Measurements from ENCODE around the gene PDE6A. TPM values are rescaled to one million over a fixed set of nuclear protein-coding genes. Genes with fewer than 3 reads are reported as not detected.

Gene PDE6A
- total RNA-seq, 8 experiments from 2014 or later = 0.07 to 0.85 (median 0.27) TPM; not detected in 1

- WGBS, 10 experiments = 40 to 100% (median 72%) methylated on average over 2 to 6 of the region's 6 CpGs; no CpG with 5 or more reads in 3 of the 10 experiments
- ATAC-seq (replicated peaks in 6 of 8) = peak in 2 of 8 experiments; percentile 1 to 2
- in situ Hi-C loops (cut with MboI; ENCODE audit: low pct_unique_long_range_greater_than_20kb in 2 of 9, low sequenced_read_pairs in 9 of 9, unreplicated experiment in 9 of 9) = no loop called here
Observed at GRCh38 chr5:149961957-149962409, 17.4 kb upstream of the PDE6A start.

DNA sequence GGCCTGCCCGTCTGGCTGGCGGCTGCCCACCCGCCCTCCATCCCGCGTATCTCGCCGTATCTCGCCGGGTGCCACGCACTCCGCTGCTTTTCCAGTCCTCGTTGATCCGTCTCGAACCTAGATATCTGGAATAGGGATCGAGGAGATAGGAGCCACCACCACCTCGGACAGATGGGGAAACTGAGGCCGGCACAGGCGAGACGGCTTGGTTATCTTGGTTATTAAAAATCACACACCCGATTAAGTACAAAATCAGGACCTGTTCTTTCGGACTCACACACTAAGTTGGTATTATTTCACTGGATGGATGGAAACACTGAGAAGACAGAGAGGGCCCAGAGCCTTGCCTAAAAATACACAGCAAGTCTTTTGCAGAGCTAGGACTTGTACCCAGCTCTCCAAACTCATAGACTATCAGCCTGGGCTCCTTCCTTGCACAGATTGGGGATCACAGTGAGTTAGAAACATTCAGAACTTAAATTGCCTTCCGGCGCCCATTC lies 16.6 kb upstream of the PDE6A start:
- in situ Hi-C loops (cut with MboI; ENCODE audit: low pct_unique_long_range_greater_than_20kb in 2 of 9, low sequenced_read_pairs in 9 of 9, unreplicated experiment in 9 of 9) = no loop called here
- no peak for ATAC-seq (replicated peaks in 6 of 8)

More at GRCh38 chr5:149961957-149962409, 17.4 kb upstream of the PDE6A start:
- peaks cover 10 to 17% of the 10 kb centered on the region in 2 donors for H3K4me1 ChIP-seq (replicated peaks in 1 of 2)
- no peak overlapping the region for H3K4me3 ChIP-seq
- no peak overlapping the region for H3K27ac ChIP-seq

DNA sequence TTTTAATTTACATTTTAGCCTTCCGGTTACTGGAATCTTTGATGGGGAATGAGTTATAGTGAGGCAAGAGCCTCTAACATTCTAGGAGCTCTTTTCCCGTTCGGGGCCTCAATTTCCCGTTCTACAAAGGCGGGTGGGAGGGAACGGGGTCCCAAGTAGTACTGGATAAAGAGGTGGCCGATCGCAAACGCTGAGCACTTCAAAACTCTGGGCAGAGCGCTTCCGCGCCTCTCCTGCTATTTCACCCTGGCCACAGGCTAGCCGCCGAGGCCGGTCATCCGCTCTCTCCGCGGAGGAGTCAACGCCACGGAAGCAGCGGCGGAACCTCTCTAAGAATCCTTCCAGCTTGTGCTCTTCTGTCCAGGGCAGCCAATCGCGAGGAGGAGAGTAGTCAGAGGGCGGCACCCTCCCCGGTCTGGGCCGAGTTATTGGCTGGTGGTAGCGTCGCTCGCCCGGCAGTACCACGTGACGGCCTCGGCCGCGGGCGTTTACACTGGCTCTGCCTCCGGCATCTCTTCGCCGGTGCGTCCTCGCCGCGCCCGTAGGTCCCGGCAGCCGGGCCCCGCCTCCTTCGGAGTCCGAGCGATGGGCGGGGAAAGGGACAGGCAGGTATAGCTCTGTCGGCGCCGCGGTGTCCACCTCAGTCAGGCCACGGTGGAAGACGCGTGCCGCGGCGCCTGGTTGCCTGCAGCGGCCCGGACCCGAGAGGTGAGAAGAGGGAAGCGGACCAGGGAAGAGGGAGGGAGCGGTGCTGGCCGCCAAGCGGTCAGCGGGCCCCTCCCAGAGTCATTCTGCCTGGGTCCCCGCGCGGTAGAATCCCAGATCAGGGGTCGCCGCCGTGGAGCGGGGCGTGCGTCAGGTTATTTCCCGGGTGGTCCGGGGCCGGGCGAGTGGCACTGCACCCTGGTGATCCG lies 15.9 kb upstream of the PDE6A start, which contains the start of gene SLC26A2:
Gene SLC26A2, plus strand, starts transcription at position 487 of the 914 bp plus-strand sequence. CDS start 16,895 bp downstream, outside the sequence.
- Histone ChIP-seq H3K4me3 (peak within 1 kb of the TSS; percentile 52 to 91 (median 60)), H3K4me1 (replicated peaks in 1 of 2) (peaks cover 10 to 17% of the 10 kb centered on the region in 2 donors), H3K27ac (peak within 1 kb of the TSS; percentile 79 to 88)
- peak; percentile 93 to 99 (median 98) for ATAC-seq (replicated peaks in 6 of 8)
- in situ Hi-C loops (cut with MboI; ENCODE audit: low pct_unique_long_range_greater_than_20kb in 2 of 9, low sequenced_read_pairs in 9 of 9, unreplicated experiment in 9 of 9) = no loop called here
- 0 to 4% (median 0%) methylated on average over 1 to 12 of the region's 84 CpGs; no CpG with 5 or more reads in 2 of the 10 experiments for WGBS, 10 experiments

More for the DNA sequence above, 16.6 kb upstream of the PDE6A start:
- WGBS, 10 experiments = 0 to 100% (median 59%) methylated on average over 1 to 4 of the region's 23 CpGs; no CpG with 5 or more reads in 2 of the 10 experiments
- Histone ChIP-seq H3K27ac (peak overlapping the region; percentile 47 to 63), H3K4me1 (replicated peaks in 1 of 2) (peaks cover 10 to 17% of the 10 kb centered on the region in 2 donors), H3K4me3 (peak overlapping the region; percentile 52 to 91 (median 60))

- peak overlapping the region; percentile 79 to 88 for H3K27ac ChIP-seq
- WGBS, 10 experiments = 0 to 56% (median 27%) methylated on average over 1 to 12 of the region's 14 CpGs
- no peak for ATAC-seq (replicated peaks in 6 of 8)
- H3K4me1 ChIP-seq (replicated peaks in 1 of 2) = peaks cover 10 to 17% of the 10 kb centered on the region in 2 donors
- in situ Hi-C loops (cut with MboI; ENCODE audit: low pct_unique_long_range_greater_than_20kb in 2 of 9, low sequenced_read_pairs in 9 of 9, unreplicated experiment in 9 of 9) = no loop called here
- H3K4me3 ChIP-seq = peak overlapping the region; percentile 52 to 91 (median 60)
Observed at GRCh38 chr5:149959406-149960236, 15.0 kb upstream of the PDE6A start.

- Histone ChIP-seq H3K27ac (no peak overlapping the region), H3K4me1 (replicated peaks in 1 of 2) (peaks cover 15 to 17% of the 10 kb centered on the region in 2 donors), H3K4me3 (no peak overlapping the region)
- in situ Hi-C loops (cut with MboI; ENCODE audit: low pct_unique_long_range_greater_than_20kb in 2 of 9, low sequenced_read_pairs in 9 of 9, unreplicated experiment in 9 of 9) = no loop called here
- 20 to 100% (median 80%) methylated on average over 1 to 2 of the region's 4 CpGs; no CpG with 5 or more reads in 5 of the 10 experiments for WGBS, 10 experiments
- no peak for ATAC-seq (replicated peaks in 6 of 8)
Observed at GRCh38 chr5:149957855-149958254, 13.3 kb upstream of the PDE6A start.

DNA sequence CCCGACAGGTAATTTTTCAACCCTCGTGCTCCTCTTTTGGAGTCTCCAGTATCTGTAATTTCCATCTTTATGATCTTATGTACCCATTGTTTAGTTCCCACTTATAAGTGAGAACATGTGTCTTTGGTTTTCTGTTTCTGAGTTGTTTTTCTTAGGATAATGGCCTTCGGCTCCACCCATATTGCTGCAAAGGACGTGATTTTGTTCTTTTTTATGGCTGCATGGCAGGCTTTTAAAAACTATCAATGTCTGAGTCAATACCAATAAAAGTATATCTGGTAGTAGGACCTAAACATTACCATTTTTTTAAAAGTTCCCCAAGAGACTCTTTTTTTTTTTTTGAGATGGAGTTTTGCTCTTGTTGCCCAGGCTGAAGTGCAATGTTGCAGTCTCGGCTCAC lies 12.1 kb upstream of the PDE6A start:
- H3K4me3 ChIP-seq = no peak overlapping the region
- H3K4me1 ChIP-seq (replicated peaks in 1 of 2) = peaks cover 15% of the 10 kb centered on the region in 2 donors
- WGBS, 10 experiments = 44 to 100% (median 63%) methylated on average over 1 to 4 of the region's 5 CpGs; no CpG with 5 or more reads in 2 of the 10 experiments
- no peak for ATAC-seq (replicated peaks in 6 of 8)
- in situ Hi-C loops (cut with MboI; ENCODE audit: low pct_unique_long_range_greater_than_20kb in 2 of 9, low sequenced_read_pairs in 9 of 9, unreplicated experiment in 9 of 9) = no loop called here
- no peak overlapping the region for H3K27ac ChIP-seq

DNA sequence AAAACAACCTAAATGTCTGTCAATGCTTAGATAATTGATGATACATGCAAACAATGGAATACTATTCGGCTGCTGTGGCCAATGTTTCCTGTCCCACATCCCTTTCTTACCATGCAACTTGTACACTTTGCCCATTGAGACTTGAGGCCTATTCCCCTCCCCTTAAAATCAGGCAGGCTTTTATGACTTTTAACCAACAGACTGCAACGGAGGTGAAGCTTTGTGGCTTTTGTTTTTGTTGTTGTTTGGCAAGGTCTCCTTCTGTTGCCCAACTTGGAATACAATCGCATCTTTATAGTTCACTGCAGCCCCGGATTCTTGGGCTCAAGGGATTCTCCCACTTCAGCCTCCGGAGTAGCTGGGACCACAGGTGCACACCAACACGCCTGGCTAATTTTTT lies 10.2 kb upstream of the PDE6A start:
- in situ Hi-C loops (cut with MboI; ENCODE audit: low pct_unique_long_range_greater_than_20kb in 2 of 9, low sequenced_read_pairs in 9 of 9, unreplicated experiment in 9 of 9) = no loop called here
- H3K4me1 ChIP-seq (replicated peaks in 1 of 2) = peaks cover 7 to 10% of the 10 kb centered on the region in 2 donors
- WGBS, 10 experiments = 17 to 95% (median 80%) methylated on average over 2 to 6 of the region's 6 CpGs; no CpG with 5 or more reads in 2 of the 10 experiments

DNA sequence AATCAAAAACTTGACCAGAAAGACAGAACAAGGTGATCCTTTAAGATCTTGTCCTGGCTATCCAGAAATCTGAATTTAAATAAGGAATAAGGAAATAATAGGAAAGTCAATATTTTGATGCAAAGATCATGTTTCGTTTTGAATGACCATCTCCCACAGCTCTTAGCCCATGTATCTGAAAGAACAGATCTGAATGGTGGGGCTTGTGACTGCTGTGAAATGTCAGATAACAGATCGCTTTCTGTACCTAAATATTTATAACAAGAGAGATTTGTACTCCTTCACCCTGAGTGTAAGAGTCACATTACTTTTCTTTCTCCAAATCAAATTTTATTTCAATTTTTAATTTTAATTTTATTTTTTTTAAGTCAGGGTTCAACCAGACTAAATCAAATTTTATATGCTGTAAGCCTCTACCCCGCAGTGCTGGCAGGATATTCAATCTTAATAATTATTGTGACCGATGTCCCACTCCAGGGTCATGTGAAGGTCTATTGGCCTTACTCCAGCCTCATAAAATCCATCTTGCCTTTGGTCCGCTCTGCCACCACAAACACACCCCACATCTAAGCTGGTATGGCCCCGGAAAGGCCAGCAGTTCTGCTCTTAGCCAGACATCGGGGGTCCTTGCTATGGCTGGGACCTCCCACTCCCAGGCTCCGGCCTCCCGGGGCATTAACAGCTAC lies 9.0 kb upstream of the PDE6A start:
- ATAC-seq (replicated peaks in 6 of 8) = peak in 2 of 8 experiments; percentile 20 to 72
- in situ Hi-C loops (cut with MboI; ENCODE audit: low pct_unique_long_range_greater_than_20kb in 2 of 9, low sequenced_read_pairs in 9 of 9, unreplicated experiment in 9 of 9) = no loop called here
- 59 to 100% (median 80%) methylated on average over 2 to 6 of the region's 9 CpGs for WGBS, 10 experiments
- Histone ChIP-seq H3K27ac (no peak overlapping the region), H3K4me3 (no peak overlapping the region), H3K4me1 (replicated peaks in 1 of 2) (peaks cover 0 to 5% of the 10 kb centered on the region in 2 donors)

More for the DNA sequence above, 10.2 kb upstream of the PDE6A start:
- ATAC-seq (replicated peaks in 6 of 8) = no peak
- H3K4me3 ChIP-seq = no peak overlapping the region
- H3K27ac ChIP-seq = no peak overlapping the region

GRCh38 chr5:149951138-149951749 lies 6.7 kb upstream of the PDE6A start:
- WGBS, 10 experiments = 44 to 86% (median 71%) methylated on average over 3 to 5 of the region's 6 CpGs; no CpG with 5 or more reads in 5 of the 10 experiments
- H3K27ac ChIP-seq = no peak overlapping the region
- no peak overlapping the region for H3K4me3 ChIP-seq
- in situ Hi-C loops (cut with MboI; ENCODE audit: low pct_unique_long_range_greater_than_20kb in 2 of 9, low sequenced_read_pairs in 9 of 9, unreplicated experiment in 9 of 9) = no loop called here
- no peak for ATAC-seq (replicated peaks in 6 of 8)
- peaks cover 0 to 5% of the 10 kb centered on the region in 2 donors for H3K4me1 ChIP-seq (replicated peaks in 1 of 2)

DNA sequence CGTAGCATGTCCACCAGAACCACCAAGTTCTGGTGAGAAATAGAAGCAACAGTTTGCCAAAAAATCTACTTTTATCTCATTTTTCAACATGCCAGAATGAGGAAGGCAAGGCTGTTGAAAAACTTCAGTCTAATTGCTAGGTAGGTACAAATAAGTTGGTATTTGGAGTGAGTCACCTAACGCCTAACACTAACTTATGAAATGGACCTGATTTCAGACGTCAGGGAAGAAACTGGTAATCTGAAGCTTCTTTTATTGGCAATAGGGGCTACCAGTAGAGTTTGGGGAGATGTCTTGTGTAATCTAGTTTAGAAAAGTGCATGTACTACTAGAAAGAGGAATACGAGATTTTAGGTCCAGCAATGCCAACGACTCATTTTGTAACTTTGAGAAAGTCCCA lies 4.4 kb upstream of the PDE6A start:
- H3K4me3 ChIP-seq = no peak overlapping the region
- H3K27ac ChIP-seq = no peak overlapping the region
- ATAC-seq (replicated peaks in 6 of 8) = no peak
- H3K4me1 ChIP-seq (replicated peaks in 1 of 2) = peaks cover 0 to 5% of the 10 kb centered on the region in 2 donors
- 50 to 100% (median 73%) methylated on average over 1 to 5 of the region's 5 CpGs; no CpG with 5 or more reads in 2 of the 10 experiments for WGBS, 10 experiments
- in situ Hi-C loops (cut with MboI; ENCODE audit: low pct_unique_long_range_greater_than_20kb in 2 of 9, low sequenced_read_pairs in 9 of 9, unreplicated experiment in 9 of 9) = no loop called here

DNA sequence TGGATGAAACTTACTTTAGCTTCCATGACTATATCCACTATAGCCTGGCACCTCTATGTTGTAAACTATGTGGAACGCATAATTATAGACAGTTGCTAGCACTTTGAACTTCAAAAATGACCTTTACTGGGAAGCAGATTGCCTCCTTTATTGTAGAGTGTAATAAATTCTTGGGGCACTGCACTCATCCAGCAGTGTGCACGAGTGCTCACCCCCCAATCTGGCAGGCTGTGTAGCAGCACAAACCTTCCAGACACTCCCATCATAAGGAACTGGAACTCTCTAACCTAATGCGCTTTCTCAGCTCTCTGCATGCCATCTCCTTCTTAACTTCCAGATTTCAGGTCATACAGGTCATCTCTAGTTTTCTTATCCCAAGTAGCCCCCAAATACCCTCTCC lies 1.5 kb upstream of the PDE6A start:
- 40 to 85% (median 70%) methylated on average over 1 to 3 of the region's 3 CpGs; no CpG with 5 or more reads in 2 of the 10 experiments for WGBS, 10 experiments
- no peak for ATAC-seq (replicated peaks in 6 of 8)
- in situ Hi-C loops (cut with MboI; ENCODE audit: low pct_unique_long_range_greater_than_20kb in 2 of 9, low sequenced_read_pairs in 9 of 9, unreplicated experiment in 9 of 9) = no loop called here
- no peaks in the 10 kb centered on the region for H3K4me1 ChIP-seq (replicated peaks in 1 of 2)
- no peak overlapping the region for H3K27ac ChIP-seq
- no peak overlapping the region for H3K4me3 ChIP-seq

Data from motor neuron (in vitro differentiated cells).